GM10248 (cell line): Measurements from ENCODE around the gene IPO9.

Source experiments
- CTCF ChIA-PET: fragments of 300-600 bp; sonication (Branson Sonifier 250); formaldehyde crosslinking; extraction: SDS; loops from one replicate; lab custom pipeline; 2021; ENCODE audit warnings: antibody characterized with exemption; lab: Yijun Ruan, JAX
- POLR2A ChIA-PET: fragments of 350-650 bp; sonication (Branson Sonifier 250); formaldehyde crosslinking; extraction: SDS; loops from one replicate; lab custom pipeline; 2020; ENCODE audit warnings: antibody characterized with exemption; lab: Yijun Ruan, JAX
- DNase-seq: peaks from one replicate; pipeline ENCODE4 v3.0.0; 2012; ENCODE audit errors: extremely low spot score
- CTCF ChIP-seq: IDR thresholded peaks from 2 replicates; pipeline ENCODE4 v1.5.1; 2012; ENCODE audit warnings: mild to moderate bottlenecking, low read depth; ENCODE audit errors: extremely low read depth, missing control alignments, control extremely low read depth

Gene IPO9

GRCh38 chr1:201816309-201816854, 12.6 kb upstream of the IPO9 start:
- ChIA-PET POLR2A (no interaction called here), CTCF (interaction anchor here (3.5 kb wide), 1 partner anchor 13 kb away, joined by 10 read pairs; the partner anchor contains the start of gene IPO9)
- TF ChIP-seq CTCF, result no peak
- DNase-seq, result no peak

- ChIA-PET POLR2A (no interaction called here), CTCF (interaction anchor here (1.4 to 3.5 kb wide), 8 partner anchors 8 to 306 kb away, joined by 3 to 11 read pairs (median 5); partner anchors contain the start of gene IPO9)
These were observed 9.8 kb upstream of the IPO9 start for GRCh38 chr1:201818971-201819750.

GRCh38 chr1:201820413-201820812, 8.5 kb upstream of the IPO9 start:
- TF ChIP-seq CTCF, result no peak
- no peak for DNase-seq
- ChIA-PET POLR2A (no interaction called here), CTCF (interaction anchor here (1.4 to 2.7 kb wide), 6 partner anchors 7 to 307 kb away, joined by 3 to 11 read pairs (median 4); partner anchors contain the start of gene IPO9)

More at GRCh38 chr1:201818971-201819750, 9.8 kb upstream of the IPO9 start:
- no peak for DNase-seq
- no peak for TF ChIP-seq CTCF

GRCh38 chr1:201825245-201825644, 3.7 kb upstream of the IPO9 start:
- no peak for DNase-seq

GRCh38 chr1:201826830-201827229, 2.1 kb upstream of the IPO9 start:
- no peak for DNase-seq
- CTCF ChIA-PET, result interaction anchor here (0.8 to 3.8 kb wide), 9 partner anchors 7 to 345 kb away, joined by 3 to 13 read pairs (median 4); no protein-coding TSS in a partner anchor
- no peak for TF ChIP-seq CTCF
- POLR2A ChIA-PET, result no interaction called here

More at GRCh38 chr1:201825245-201825644, 3.7 kb upstream of the IPO9 start:
- POLR2A ChIA-PET, result no interaction called here
- no peak for TF ChIP-seq CTCF
- CTCF ChIA-PET, result interaction anchor here (1.3 kb wide), 1 partner anchor 32 kb away, joined by 3 read pairs; no protein-coding TSS in a partner anchor
